BLaER1 treated with 17β-estradiol and CSF1 and Interleukin-3, amounts not matched to agents 10 nM and 100 nM (cell line): ENCODE results near the gene SNRNP25.
A peak's percentile ranks its signal among the peaks of the same experiment; 100 is the strongest.

ENCODE experiments used
- H3K27ac ChIP-seq, 11 experiments: shearing (Covaris generic); formaldehyde crosslinking; 2 replicates each; pipeline ENCODE4 v1.8.1; 2022
- H3K27me3 ChIP-seq, 11 experiments: shearing (Covaris generic); formaldehyde crosslinking; 2 replicates each; pipeline ENCODE4 v1.8.1; 2022
- H3K36me3 ChIP-seq, 11 experiments: shearing (Covaris generic); formaldehyde crosslinking; 2 replicates each; pipeline ENCODE4 v1.8.1; 2022
- H3K4me1 ChIP-seq, 10 experiments: shearing (Covaris generic); formaldehyde crosslinking; 2 replicates each; pipeline ENCODE4 v1.8.1; 2022
- H3K4me2 ChIP-seq, 11 experiments: shearing (Covaris generic); formaldehyde crosslinking; 2 replicates each; pipeline ENCODE4 v1.8.1; 2022
- H3K4me3 ChIP-seq, 10 experiments: shearing (Covaris generic); formaldehyde crosslinking; 2 replicates each; pipeline ENCODE4 v1.8.1; 2022
- H3K9ac ChIP-seq, 11 experiments: shearing (Covaris generic); formaldehyde crosslinking; 2 replicates each; pipeline ENCODE4 v1.8.1; 2022
- H3K9me3 ChIP-seq, 11 experiments: shearing (Covaris generic); formaldehyde crosslinking; replicated peaks in 1 of 11; 2 replicates each; pipeline ENCODE4 v1.8.1; 2022
- H4K20me1 ChIP-seq, 11 experiments: shearing (Covaris generic); formaldehyde crosslinking; 2 replicates each; pipeline ENCODE4 v1.8.1; 2022
- Cebpa-rat ChIP-seq, 11 experiments: shearing (Covaris generic); IDR thresholded peaks; 2 replicates each; pipeline ENCODE4 v1.8.1; 2022

Gene SNRNP25

DNA sequence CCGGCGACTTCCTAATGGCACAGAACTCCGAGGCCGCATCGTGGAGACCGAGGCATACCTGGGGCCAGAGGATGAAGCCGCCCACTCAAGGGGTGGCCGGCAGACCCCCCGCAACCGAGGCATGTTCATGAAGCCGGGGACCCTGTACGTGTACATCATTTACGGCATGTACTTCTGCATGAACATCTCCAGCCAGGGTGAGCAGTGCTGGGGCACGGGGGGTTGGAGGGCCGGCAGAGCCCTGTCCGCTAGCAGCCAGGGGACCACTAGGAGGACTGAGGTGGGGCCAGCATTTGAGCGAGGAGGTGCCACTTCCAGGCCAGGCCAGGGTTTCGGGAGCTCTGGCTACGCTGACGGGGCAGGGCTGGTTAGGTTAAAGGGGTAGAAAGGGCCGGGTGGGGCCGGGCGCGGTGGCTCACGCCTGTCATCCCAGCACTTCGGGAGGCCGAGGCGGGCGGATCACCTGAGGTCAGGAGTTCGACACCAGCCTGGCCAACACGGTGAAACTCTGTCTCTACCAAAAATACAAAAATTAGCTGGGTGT is 29.5 kb downstream of the SNRNP25 start:
- Histone ChIP-seq H4K20me1 (peaks cover 6 to 69% (median 23%) of the 10 kb centered on the region in 11 experiments; a peak in 15 of 22 replicates), H3K36me3 (peaks cover 54 to 81% (median 66%) of the 10 kb centered on the region in 11 experiments), H3K4me2 (peak overlapping the region in 10 of 11 experiments; percentile 78 to 99 (median 93); a peak in 20 of 22 replicates), H3K4me3 (no peak overlapping the region), H3K27ac (peak overlapping the region in 9 of 11 experiments; percentile 79 to 99 (median 89); a peak in 18 of 22 replicates), H3K27me3 (no peaks in the 10 kb centered on the region), H3K9me3 (no peaks in the 10 kb centered on the region), H3K4me1 (peaks cover 69 to 96% (median 89%) of the 10 kb centered on the region in 10 experiments), H3K9ac (peak overlapping the region in 9 of 11 experiments; percentile 4 to 82 (median 79); a peak in 13 of 22 replicates)
- TF ChIP-seq Cebpa-rat (IDR thresholded peaks at IDR 0.05) = no peak

DNA sequence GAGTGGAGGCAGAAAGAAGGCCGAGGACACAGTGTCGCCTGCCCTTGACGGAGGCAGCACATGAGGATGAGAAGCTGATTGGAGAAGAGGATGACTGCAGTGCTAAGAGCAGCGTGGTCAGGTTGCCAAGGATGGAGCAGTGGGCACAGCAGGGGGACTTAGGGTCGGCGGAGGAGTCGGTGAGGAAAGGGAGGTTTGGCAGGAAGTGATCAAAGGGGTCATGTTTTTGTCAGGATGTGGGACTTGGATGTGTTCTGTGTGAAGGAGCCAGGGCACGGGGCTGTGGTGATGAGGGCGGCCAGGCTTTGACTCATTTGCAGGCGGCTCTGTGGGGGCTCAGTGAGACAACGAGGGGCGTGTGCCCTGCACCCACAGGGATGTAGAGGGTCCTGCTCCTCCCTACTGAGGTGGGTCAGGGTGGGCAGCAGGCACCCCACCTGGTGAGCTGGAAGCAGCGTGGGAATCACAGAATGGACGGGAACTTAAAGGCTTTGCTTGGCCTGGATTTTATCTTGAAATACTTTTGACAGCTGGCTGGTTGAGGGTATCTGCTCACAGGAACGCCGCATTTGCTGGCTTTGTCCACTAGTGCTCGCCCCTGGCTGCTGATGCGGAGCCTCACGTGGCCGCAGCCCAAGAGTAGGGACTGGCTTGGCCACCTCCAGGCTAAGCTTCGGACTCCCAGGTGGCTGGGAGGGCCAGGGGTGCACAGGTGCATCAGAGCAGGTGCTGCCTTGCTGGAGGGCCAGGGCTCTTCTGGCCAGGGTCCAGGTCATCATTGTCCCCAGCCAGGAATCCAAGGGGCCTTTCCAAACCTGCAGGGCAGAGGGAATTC is 30.4 kb downstream of the SNRNP25 start:
- H3K9ac ChIP-seq = peak overlapping the region; percentile 50 to 82 (median 75)
- H3K27me3 ChIP-seq = no peaks in the 10 kb centered on the region
- H3K4me2 ChIP-seq = peak overlapping the region; percentile 78 to 99 (median 93)
- H3K4me1 ChIP-seq = peaks cover 63 to 99% (median 88%) of the 10 kb centered on the region in 10 experiments
- peaks cover 63 to 88% (median 74%) of the 10 kb centered on the region in 11 experiments for H3K36me3 ChIP-seq
- peaks cover 6 to 77% (median 27%) of the 10 kb centered on the region in 11 experiments; a peak in 16 of 22 replicates for H4K20me1 ChIP-seq
- peak overlapping the region in 7 of 10 experiments; percentile 18 to 50 (median 35); a peak in 12 of 20 replicates for H3K4me3 ChIP-seq
- peak overlapping the region; percentile 30 to 99 (median 86); a peak in 21 of 22 replicates for H3K27ac ChIP-seq
- TF ChIP-seq Cebpa-rat (IDR thresholded peaks at IDR 0.05) = no peak
- H3K9me3 ChIP-seq = no peaks in the 10 kb centered on the region

DNA sequence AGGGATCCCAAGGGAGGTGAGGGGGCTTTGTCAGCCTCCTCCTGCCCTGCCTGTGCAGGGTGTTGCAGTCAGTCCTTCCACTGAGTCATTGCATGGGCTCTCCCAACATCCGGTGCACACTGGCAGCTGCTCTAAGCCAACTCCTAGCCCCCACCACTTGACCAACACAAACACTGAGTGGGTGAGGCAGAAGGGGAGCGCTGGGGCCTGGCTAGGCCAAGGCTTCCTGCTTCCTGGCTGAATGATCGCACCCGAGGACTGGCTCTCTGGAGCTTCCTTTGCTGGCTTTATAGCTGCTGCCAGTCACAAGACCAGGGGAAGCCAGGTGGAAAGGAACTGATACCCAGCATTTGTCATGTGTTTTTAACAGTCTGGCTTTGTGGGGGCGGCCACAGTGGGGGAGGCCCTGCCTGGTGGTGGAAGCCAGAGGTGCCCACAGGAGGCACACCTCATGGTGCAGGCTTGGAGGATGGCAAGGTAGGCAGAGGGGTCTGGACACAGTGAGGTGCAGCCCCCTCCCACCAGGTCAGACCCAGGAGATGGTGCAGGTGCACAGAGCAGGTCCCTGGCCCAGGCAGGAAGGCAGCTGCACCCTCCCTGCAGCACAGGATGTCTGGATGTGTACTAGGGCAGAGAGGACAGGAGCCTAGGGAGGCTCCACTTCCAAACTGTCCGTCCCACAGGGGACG is 31.2 kb downstream of the SNRNP25 start:
- H3K36me3 ChIP-seq = peaks cover 65 to 88% (median 76%) of the 10 kb centered on the region in 11 experiments
- peaks cover 54 to 96% (median 84%) of the 10 kb centered on the region in 10 experiments for H3K4me1 ChIP-seq
- H3K4me3 ChIP-seq = peak overlapping the region in 8 of 10 experiments; percentile 26 to 56 (median 42); a peak in 15 of 20 replicates
- H3K9me3 ChIP-seq = no peaks in the 10 kb centered on the region
- TF ChIP-seq Cebpa-rat (IDR thresholded peaks at IDR 0.05) = peak in 3 of 11 experiments; percentile 58 to 85 (median 64); a peak in 5 of 22 replicates
- peak overlapping the region; percentile 78 to 99 (median 93) for H3K4me2 ChIP-seq
- H4K20me1 ChIP-seq = peaks cover 6 to 77% (median 33%) of the 10 kb centered on the region in 11 experiments; a peak in 16 of 22 replicates
- H3K27ac ChIP-seq = peak overlapping the region; percentile 30 to 99 (median 86); a peak in 21 of 22 replicates
- no peaks in the 10 kb centered on the region for H3K27me3 ChIP-seq
- H3K9ac ChIP-seq = peak overlapping the region; percentile 50 to 82 (median 75)

DNA sequence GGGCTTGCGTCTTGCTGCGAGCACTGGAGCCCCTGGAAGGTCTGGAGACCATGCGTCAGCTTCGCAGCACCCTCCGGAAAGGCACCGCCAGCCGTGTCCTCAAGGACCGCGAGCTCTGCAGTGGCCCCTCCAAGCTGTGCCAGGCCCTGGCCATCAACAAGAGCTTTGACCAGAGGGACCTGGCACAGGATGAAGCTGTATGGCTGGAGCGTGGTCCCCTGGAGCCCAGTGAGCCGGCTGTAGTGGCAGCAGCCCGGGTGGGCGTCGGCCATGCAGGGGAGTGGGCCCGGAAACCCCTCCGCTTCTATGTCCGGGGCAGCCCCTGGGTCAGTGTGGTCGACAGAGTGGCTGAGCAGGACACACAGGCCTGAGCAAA is 31.8 kb downstream of the SNRNP25 start:
- Histone ChIP-seq H3K9me3 (no peaks in the 10 kb centered on the region), H3K27me3 (no peaks in the 10 kb centered on the region), H3K4me3 (peak overlapping the region in 8 of 10 experiments; percentile 26 to 56 (median 40); a peak in 14 of 20 replicates), H3K9ac (peak overlapping the region; percentile 50 to 82 (median 75)), H3K4me1 (peaks cover 52 to 92% (median 82%) of the 10 kb centered on the region in 10 experiments), H3K36me3 (peaks cover 65 to 88% (median 76%) of the 10 kb centered on the region in 11 experiments), H4K20me1 (peaks cover 6 to 77% (median 35%) of the 10 kb centered on the region in 11 experiments; a peak in 16 of 22 replicates), H3K4me2 (peak overlapping the region; percentile 78 to 99 (median 93)), H3K27ac (peak overlapping the region; percentile 30 to 99 (median 86); a peak in 20 of 22 replicates)
- TF ChIP-seq Cebpa-rat (IDR thresholded peaks at IDR 0.05) = no peak

DNA sequence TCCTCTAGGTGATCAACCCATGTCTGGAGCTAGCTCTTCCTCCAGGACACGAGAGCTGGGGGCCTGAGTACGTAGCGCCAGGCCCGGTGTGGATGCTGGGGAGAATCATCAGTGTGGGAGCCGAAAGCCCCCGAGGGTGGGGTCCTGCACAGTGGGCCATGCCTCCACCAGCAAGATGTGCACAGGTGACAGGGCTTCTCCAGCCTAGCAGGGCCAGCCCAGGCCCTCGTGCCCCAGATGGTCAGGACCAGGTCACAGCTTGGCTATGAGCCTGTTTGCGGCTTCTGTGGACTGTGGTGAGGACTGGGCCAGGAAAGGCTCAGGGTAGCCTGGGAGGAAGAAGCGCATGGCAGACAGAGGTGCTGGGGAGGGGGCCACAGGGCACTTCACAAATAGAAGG is 32.2 kb downstream of the SNRNP25 start:
- H3K9ac ChIP-seq = peak overlapping the region; percentile 50 to 82 (median 75)
- H3K27me3 ChIP-seq = no peaks in the 10 kb centered on the region
- peak overlapping the region in 10 of 11 experiments; percentile 56 to 99 (median 88); a peak in 20 of 22 replicates for H3K27ac ChIP-seq
- peaks cover 63 to 88% (median 73%) of the 10 kb centered on the region in 11 experiments for H3K36me3 ChIP-seq
- H3K4me2 ChIP-seq = peak overlapping the region; percentile 78 to 99 (median 93)
- H3K4me1 ChIP-seq = peaks cover 52 to 87% (median 78%) of the 10 kb centered on the region in 10 experiments
- H3K4me3 ChIP-seq = peak overlapping the region in 7 of 10 experiments; percentile 29 to 56 (median 41); a peak in 9 of 20 replicates
- peaks cover 6 to 77% (median 35%) of the 10 kb centered on the region in 11 experiments; a peak in 16 of 22 replicates for H4K20me1 ChIP-seq
- TF ChIP-seq Cebpa-rat (IDR thresholded peaks at IDR 0.05) = no peak
- no peaks in the 10 kb centered on the region for H3K9me3 ChIP-seq

DNA sequence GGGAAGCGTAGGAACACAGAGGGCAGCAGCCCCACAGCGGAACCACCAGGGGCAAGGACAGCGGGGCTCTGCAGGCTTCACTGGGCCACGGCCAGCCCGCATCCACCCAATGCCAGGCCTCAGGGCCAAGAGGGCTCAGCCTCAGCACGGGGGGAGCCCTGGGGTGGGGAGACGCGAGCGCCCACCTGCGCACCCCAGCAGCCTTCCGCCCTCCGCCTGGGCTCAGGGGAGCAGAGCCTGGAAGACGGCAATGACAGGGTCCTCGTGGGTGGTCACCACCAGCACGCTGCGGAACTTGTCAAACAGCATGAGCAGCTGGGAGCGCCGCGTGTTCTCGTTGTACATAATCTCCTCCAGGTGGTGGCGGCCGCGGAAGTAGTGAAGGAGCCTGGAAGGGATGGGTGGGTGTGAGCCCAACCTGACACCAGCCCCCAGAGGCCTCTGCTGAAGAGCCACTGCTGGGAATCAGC is 32.9 kb downstream of the SNRNP25 start:
- H3K36me3 ChIP-seq = peaks cover 64 to 88% (median 75%) of the 10 kb centered on the region in 11 experiments
- H4K20me1 ChIP-seq = peaks cover 6 to 83% (median 35%) of the 10 kb centered on the region in 11 experiments; a peak in 16 of 22 replicates
- H3K4me1 ChIP-seq = peaks cover 52 to 81% (median 75%) of the 10 kb centered on the region in 10 experiments
- peak overlapping the region; percentile 50 to 82 (median 75); a peak in 20 of 22 replicates for H3K9ac ChIP-seq
- peak overlapping the region in 10 of 11 experiments; percentile 56 to 99 (median 88); a peak in 17 of 22 replicates for H3K27ac ChIP-seq
- H3K9me3 ChIP-seq = no peaks in the 10 kb centered on the region
- H3K4me3 ChIP-seq = peak overlapping the region in 2 of 10 experiments; percentile 24 to 50; a peak in 2 of 20 replicates
- TF ChIP-seq Cebpa-rat (IDR thresholded peaks at IDR 0.05) = no peak
- peak overlapping the region; percentile 78 to 99 (median 93); a peak in 21 of 22 replicates for H3K4me2 ChIP-seq
- H3K27me3 ChIP-seq = no peaks in the 10 kb centered on the region

DNA sequence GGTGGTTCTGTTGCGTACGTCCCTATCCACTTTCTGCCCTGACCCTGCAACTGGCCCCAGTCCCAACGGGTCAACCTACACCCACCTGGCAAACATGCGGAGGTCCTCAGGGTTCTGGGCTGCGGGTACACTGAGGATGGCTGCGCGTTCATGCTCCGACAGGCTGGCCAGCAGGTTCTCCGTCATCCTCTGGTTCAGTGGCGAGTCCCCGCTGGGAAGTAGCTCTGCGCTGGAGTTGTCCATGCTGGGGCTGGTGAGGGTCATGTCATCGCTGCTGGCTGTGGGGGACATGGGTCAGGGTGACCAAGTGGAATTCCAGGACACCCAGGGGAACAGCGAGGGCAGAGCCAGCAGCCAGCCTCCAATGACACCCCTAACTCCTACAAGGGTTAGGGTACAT is 35.0 kb downstream of the SNRNP25 start:
- H3K4me3 ChIP-seq = no peak overlapping the region
- peaks cover 34 to 69% (median 56%) of the 10 kb centered on the region in 10 experiments for H3K4me1 ChIP-seq
- peak overlapping the region in 5 of 11 experiments; percentile 7 to 47 (median 23); a peak in 3 of 22 replicates for H3K27ac ChIP-seq
- no peaks in the 10 kb centered on the region for H3K27me3 ChIP-seq
- H3K4me2 ChIP-seq = peak overlapping the region in 4 of 11 experiments; percentile 29 to 52 (median 33); a peak in 5 of 22 replicates
- H3K9ac ChIP-seq = 0 out of 22 replicates have a peak overlapping the region, but pooled peaks of 1 of the 11 experiments have one; percentile 7
- peaks cover 6 to 88% (median 47%) of the 10 kb centered on the region in 11 experiments; a peak in 16 of 22 replicates for H4K20me1 ChIP-seq
- peaks cover 65 to 85% (median 79%) of the 10 kb centered on the region in 11 experiments for H3K36me3 ChIP-seq
- TF ChIP-seq Cebpa-rat (IDR thresholded peaks at IDR 0.05) = no peak
- H3K9me3 ChIP-seq = no peaks in the 10 kb centered on the region
